Occipital lobe (tissue), 2 donors: ENCODE data around the gene PSG6. TPM values are rescaled to one million over a fixed set of nuclear protein-coding genes. Genes with fewer than 3 reads are reported as not detected.
"Not testable (repeated sequence)": the region's sequence is repeated elsewhere in the genome, so short reads cannot be mapped to it uniquely, and the experiment has no call there.

Source experiments
- DNase-seq: peaks from one replicate; lab custom pipeline; 2025; lab: John Stamatoyannopoulos, UW
- total RNA-seq: library from RNA; depleted of rRNA; stranded (reverse); fragments of >200 nt; gene quantifications from one replicate; pipeline ENCODE4 v1.2.3, GENCODE V29; 2014

Gene PSG6
- total RNA-seq = not detected

GRCh38 chr19:42917634-42918033, at the start of gene PSG6:
TSS of gene PSG6 (minus strand) at chr19:42917894. CDS start at chr19:42917792, 102 bp downstream.
- not testable (repeated sequence) for DNase-seq

GRCh38 chr19:42965176-42965575, 47.5 kb upstream of the PSG6 start:
- DNase-seq = no peak

DNA sequence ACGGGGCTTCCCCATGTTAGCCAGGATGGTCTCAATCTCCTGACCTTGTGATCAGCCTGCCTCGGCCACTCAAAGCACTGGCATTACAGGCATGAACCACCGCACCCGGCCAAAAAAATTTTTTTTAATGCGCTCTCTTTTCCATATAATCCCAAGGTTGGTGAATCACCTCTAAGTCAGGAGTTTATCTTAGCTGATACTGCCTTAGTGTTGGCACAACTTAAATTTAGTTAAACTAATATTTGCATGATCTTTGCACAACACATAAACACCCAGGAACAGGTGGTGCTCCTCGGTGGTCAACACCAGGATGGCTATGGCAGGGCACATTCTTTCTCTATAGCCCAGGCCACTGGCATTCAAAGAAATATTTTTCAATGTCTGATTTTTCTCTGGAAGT, 43.4 kb upstream of the PSG6 start:
- no peak for DNase-seq

DNA sequence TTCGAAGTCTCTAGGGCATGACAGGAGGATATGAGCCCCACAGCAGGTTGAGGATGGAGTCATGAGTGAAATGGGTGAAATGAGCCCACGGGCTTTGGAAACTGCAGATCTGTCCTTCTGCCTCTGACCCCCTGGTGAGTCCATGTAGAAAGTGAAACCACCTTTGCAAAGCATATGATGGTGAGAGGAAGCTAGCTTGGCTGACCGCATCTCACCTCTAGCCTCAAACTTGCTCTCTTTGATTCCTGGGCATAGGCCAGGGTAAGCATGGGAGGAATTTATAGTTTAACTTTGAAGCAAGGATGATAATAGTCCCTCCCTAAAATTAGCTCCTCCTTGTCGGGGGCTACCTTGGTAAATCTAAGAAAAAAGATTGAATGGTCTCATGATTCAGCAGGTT, 34.4 kb upstream of the PSG6 start:
- DNase-seq = not testable (repeated sequence)

- DNase-seq = not testable (repeated sequence)
Measured at GRCh38 chr19:42951476-42951875, 33.8 kb upstream of the PSG6 start.

DNA sequence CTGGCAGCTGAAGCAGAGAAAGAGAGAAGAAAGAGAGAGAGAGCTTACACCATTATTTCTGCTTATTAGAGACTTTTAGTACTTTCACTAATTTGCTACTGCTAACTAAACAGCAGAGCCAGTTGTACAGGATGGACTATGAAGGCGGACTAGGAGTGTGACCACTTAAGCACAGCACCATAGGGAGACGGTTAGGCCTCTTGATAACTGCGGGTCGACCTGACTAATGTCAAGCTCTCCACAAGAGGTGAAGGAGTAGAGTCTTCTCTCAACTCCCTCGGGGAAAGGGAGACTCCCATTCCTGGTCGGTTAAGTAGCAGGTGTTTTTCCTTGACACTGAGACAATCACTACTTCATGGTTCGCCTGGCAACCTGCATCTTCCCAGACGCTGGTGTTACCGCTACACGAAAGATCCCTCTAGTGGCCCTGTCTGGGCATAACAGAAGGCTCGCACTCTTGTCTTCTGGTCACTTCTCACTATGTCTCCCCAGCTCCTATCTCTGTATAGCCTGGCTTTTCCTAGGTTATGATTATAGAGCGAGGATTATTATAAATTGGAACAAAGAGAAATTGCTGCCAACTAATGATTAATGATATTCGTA, 24.6 kb upstream of the PSG6 start:
- no peak for DNase-seq

GRCh38 chr19:42937107-42937506, 19.4 kb upstream of the PSG6 start, which contains the start of gene PSG7:
TSS of gene PSG7 (minus strand) at chr19:42937207. CDS start at chr19:42937076, 131 bp downstream.
- not testable (repeated sequence) for DNase-seq

GRCh38 chr19:42934726-42935125, 17.0 kb upstream of the PSG6 start:
- DNase-seq = not testable (repeated sequence)

DNA sequence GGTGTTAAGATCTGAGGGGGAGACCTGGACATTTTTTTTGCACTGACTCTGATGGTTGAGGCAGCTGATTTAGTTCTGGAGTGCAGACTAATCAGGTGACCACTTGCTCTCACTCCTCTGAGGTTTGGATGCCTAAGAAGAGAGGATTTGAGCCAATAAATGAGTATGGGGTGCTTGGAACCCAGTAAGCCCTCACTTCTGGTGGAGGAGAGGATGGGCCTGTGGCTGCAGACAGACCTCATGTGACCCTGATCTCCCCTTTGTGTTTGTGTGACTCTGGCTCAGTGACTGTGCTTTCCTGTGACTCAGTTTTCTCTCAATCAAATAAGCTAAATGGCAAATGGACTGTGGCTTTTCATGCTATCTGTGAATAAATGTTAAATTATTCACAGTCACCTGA, 16.5 kb upstream of the PSG6 start:
- DNase-seq = not testable (repeated sequence)

DNA sequence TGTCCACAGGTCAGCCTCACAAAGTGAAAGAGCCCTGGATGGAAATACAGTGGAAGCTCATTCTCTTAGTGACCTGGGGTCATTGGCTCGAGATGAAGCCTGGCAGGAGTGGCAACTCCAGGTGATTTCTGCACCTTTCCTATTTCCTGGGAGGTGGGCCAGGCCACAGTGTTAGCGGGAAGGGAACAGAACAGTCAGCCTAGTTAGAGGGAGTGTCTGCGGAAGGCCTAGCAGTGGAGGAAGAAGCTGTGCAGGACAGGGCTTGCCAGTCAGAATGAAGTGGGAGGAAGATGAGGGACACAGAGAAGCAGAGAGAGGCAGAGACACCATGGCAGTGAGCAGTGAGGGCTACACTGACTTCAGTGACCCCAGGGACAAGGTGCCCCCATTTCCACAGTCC, 15.7 kb upstream of the PSG6 start:
- DNase-seq = not testable (repeated sequence)

GRCh38 chr19:42932485-42933101, 14.9 kb upstream of the PSG6 start:
- not testable (repeated sequence) for DNase-seq

- DNase-seq = not testable (repeated sequence)
Measured at GRCh38 chr19:42930214-42930613, 12.5 kb upstream of the PSG6 start.

GRCh38 chr19:42928896-42929295, 11.2 kb upstream of the PSG6 start:
- DNase-seq = no peak

GRCh38 chr19:42926781-42927180, 9.1 kb upstream of the PSG6 start:
- no peak for DNase-seq

GRCh38 chr19:42923106-42923505, 5.4 kb upstream of the PSG6 start:
- DNase-seq = not testable (repeated sequence)

DNA sequence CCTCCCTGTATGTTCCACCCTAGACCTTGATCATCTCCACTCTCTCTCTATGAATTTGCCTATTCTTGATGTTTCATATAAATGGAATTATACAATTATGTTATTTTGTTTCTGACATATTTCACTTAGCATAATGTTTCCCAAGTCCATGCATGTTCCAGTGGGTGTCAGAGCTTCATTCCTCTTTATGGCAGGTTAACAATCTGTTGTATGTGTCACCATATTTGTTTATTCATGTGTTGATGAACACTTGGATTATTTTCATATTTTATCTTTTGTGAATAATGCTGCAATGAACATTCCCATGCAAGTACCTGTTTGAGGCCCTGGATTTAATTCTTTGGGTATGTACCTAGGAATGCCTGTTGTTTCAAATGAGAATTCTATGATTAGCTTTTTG, 3.3 kb upstream of the PSG6 start:
- not testable (repeated sequence) for DNase-seq

- no peak for DNase-seq
Measured at GRCh38 chr19:42919757-42920079, 2.0 kb upstream of the PSG6 start.

GRCh38 chr19:42919070-42919756, 1.5 kb upstream of the PSG6 start:
- not testable (repeated sequence) for DNase-seq

DNA sequence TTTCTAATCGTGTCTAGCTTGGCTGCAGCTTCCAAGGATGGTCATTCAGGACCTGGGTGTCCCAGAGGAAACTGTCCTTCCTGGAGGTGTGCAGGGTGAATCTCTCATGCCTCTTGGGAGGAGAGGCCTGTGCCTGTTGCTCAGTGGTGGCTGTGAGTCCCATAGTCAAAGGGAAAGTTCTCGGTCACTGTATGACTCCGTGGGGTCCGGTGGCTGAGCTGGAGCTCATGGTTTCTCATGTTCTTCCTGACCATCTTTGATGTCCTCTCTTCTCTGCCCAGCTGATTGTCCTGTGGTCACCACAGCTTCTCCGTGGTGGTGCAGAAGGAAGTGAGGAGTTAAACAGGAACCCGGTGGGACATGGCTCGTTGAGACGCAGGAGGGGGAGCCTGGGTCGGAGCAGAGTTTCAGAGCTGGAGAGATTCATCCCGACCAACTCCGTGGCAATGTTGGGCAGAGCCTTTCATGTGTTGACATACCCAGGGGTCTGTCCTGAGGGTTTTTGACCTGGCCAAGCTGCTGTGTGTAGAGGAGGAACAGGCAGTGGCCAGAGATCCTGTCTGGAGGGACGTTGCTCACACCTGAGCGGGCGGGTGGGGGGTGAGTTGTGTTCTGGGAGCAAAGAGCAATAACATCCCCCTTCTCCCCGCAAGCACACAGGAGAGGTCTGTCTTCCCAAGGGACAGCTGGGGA, 829 bp upstream of the PSG6 start:
- DNase-seq = not testable (repeated sequence)

- DNase-seq = not testable (repeated sequence)
Measured at GRCh38 chr19:42916931-42917330, 763 bp downstream of the PSG6 start.

GRCh38 chr19:42913516-42913915, 4.2 kb downstream of the PSG6 start:
- DNase-seq = not testable (repeated sequence)

- DNase-seq = not testable (repeated sequence)
Measured at GRCh38 chr19:42912941-42913340, 4.8 kb downstream of the PSG6 start.
